Lower lobe of right lung (tissue), 2 donors: ENCODE data around the gene FUCA1. TPM values are rescaled to one million over a fixed set of nuclear protein-coding genes. Genes with fewer than 3 reads are reported as not detected.
"Not testable (repeated sequence)": the region's sequence is repeated elsewhere in the genome, so short reads cannot be mapped to it uniquely, and the experiment has no call there.

Experiments used
- ATAC-seq, 2 donors: fragments of 200-7000 bp; cut with Tn5 transposase; one replicate each; pipeline ENCODE4 v1.9.1; 2020 to 2022; ENCODE audit warnings: mild to moderate bottlenecking in 2 of 2, moderate library complexity in 2 of 2
- DNase-seq: peaks from one replicate; pipeline ENCODE4 v3.0.0-alpha.2; 2020
- H3K27ac ChIP-seq: fragments of 200-600 bp; one replicate; pipeline ENCODE4 v1.8.0; 2022
- H3K27me3 ChIP-seq: fragments of 200-600 bp; one replicate; pipeline ENCODE4 v1.8.0; 2022; ENCODE audit warnings: low read depth
- H3K36me3 ChIP-seq: fragments of 200-600 bp; one replicate; pipeline ENCODE4 v1.8.0; 2022; ENCODE audit warnings: mild to moderate bottlenecking
- H3K4me1 ChIP-seq: fragments of 200-600 bp; one replicate; pipeline ENCODE4 v1.8.0; 2022
- H3K4me3 ChIP-seq: fragments of 200-600 bp; one replicate; pipeline ENCODE4 v1.8.0; 2022; ENCODE audit warnings: mild to moderate bottlenecking
- H3K9me3 ChIP-seq: fragments of 200-600 bp; one replicate; pipeline ENCODE4 v1.8.0; 2022
- CTCF ChIP-seq: fragments of 200-600 bp; IDR thresholded peaks from one replicate; pipeline ENCODE4 v1.8.0; 2022; ENCODE audit warnings: antibody characterized with exemption, mild to moderate bottlenecking
- intact Hi-C: fragments of 100-400 bp; cut with DNase I; formaldehyde crosslinking; loops from one replicate; pipeline ENCODE4 v1.11.0; 2022
- total RNA-seq: library from RNA; stranded (reverse); fragmentation: NEBNext Ultra II Directional; extraction: Animal tissue kit (Norgen Biotek cat#: 25700); gene quantifications from one replicate; pipeline ENCODE4 v1.2.1, GENCODE V29; 2021
- donor health status: DM: no; HTN: yes; CAD: no; lungs with severe emphysema.

FUCA1 gene
- total RNA-seq, 1 donor from 2014 or later = 54.2 TPM

- intact Hi-C loops = no loop called here
- no peaks in the 10 kb centered on the region for H3K9me3 ChIP-seq
- no peaks in the 10 kb centered on the region for H3K36me3 ChIP-seq
- ATAC-seq (no peak), DNase-seq (no peak)
- no peaks in the 10 kb centered on the region for H3K4me1 ChIP-seq
- H3K27me3 ChIP-seq = peaks cover 14% of the 10 kb centered on the region
- H3K4me3 ChIP-seq = no peak overlapping the region
- TF ChIP-seq CTCF = no peak
- no peak overlapping the region for H3K27ac ChIP-seq
Measured at GRCh38 chr1:23906731-23907130, 38.6 kb upstream of the FUCA1 start.

- H3K36me3 ChIP-seq = no peaks in the 10 kb centered on the region
- no peak for TF ChIP-seq CTCF
- ATAC-seq (no peak), DNase-seq (no peak)
- H3K27me3 ChIP-seq = peaks cover 14% of the 10 kb centered on the region
- H3K4me3 ChIP-seq = no peak overlapping the region
- no peak overlapping the region for H3K27ac ChIP-seq
- no peaks in the 10 kb centered on the region for H3K4me1 ChIP-seq
- H3K9me3 ChIP-seq = no peaks in the 10 kb centered on the region
- intact Hi-C loops = no loop called here
Measured at GRCh38 chr1:23905461-23906025, 37.5 kb upstream of the FUCA1 start.

GRCh38 chr1:23904748-23905357 is 36.8 kb upstream of the FUCA1 start:
- intact Hi-C loops = no loop called here
- H3K27ac ChIP-seq = no peak overlapping the region
- no peak for TF ChIP-seq CTCF
- no peaks in the 10 kb centered on the region for H3K4me1 ChIP-seq
- H3K36me3 ChIP-seq = no peaks in the 10 kb centered on the region
- no peak for DNase-seq
- no peaks in the 10 kb centered on the region for H3K9me3 ChIP-seq
- ATAC-seq = no peak
- H3K4me3 ChIP-seq = no peak overlapping the region
- peaks cover 14% of the 10 kb centered on the region for H3K27me3 ChIP-seq

- Histone ChIP-seq H3K9me3 (no peaks in the 10 kb centered on the region), H3K36me3 (no peaks in the 10 kb centered on the region), H3K27me3 (peaks cover 14% of the 10 kb centered on the region), H3K4me1 (peaks cover 4% of the 10 kb centered on the region), H3K4me3 (no peak overlapping the region), H3K27ac (no peak overlapping the region)
- intact Hi-C loops = no loop called here
- ATAC-seq (no peak), DNase-seq (no peak)
- no peak for TF ChIP-seq CTCF
Measured at GRCh38 chr1:23903754-23904153, 35.7 kb upstream of the FUCA1 start.

GRCh38 chr1:23902321-23903278 is 34.5 kb upstream of the FUCA1 start:
- Histone ChIP-seq H3K9me3 (no peaks in the 10 kb centered on the region), H3K27ac (no peak overlapping the region), H3K4me1 (peaks cover 6% of the 10 kb centered on the region), H3K27me3 (peaks cover 14% of the 10 kb centered on the region), H3K4me3 (peak overlapping the region; percentile 49), H3K36me3 (no peaks in the 10 kb centered on the region)
- DNase-seq = no peak
- intact Hi-C loops = no loop called here
- no peak for TF ChIP-seq CTCF
- ATAC-seq = peak; percentile 51 to 67

GRCh38 chr1:23900017-23900416 is 31.9 kb upstream of the FUCA1 start:
- ATAC-seq, DNase-seq, H3K4me3 ChIP-seq, H3K36me3 ChIP-seq, H3K27ac ChIP-seq, H3K9me3 ChIP-seq, intact Hi-C loops: not testable (repeated sequence)
- Histone ChIP-seq H3K27me3 (peaks cover 14% of the 10 kb centered on the region), H3K4me1 (peaks cover 24% of the 10 kb centered on the region)
